Mesenchymal stem cell (in vitro differentiated cells and primary cell): ENCODE results near the gene ARRB2.

Experiments
- DNase-seq: peaks from one replicate; pipeline ENCODE4 v3.0.0-alpha.2; 2013
- H2AFZ ChIP-seq: one replicate; pipeline ENCODE4 v1.6.1; 2013; ENCODE audit warnings: low read depth, mild to moderate bottlenecking, control low read depth, inconsistent platforms, low read length, moderate library complexity
- H2AK5ac ChIP-seq: 2 replicates; pipeline ENCODE4 v1.6.1; 2013; ENCODE audit warnings: low read length, moderate library complexity, mild to moderate bottlenecking, inconsistent platforms; ENCODE audit not compliant: severe bottlenecking
- H2BK120ac ChIP-seq: one replicate; pipeline ENCODE4 v1.6.1; 2013; ENCODE audit warnings: low read depth, mild to moderate bottlenecking, inconsistent platforms, low read length, moderate library complexity
- H2BK12ac ChIP-seq, 2 experiments: one replicate each; pipeline ENCODE4 v1.6.1; 2013; ENCODE audit warnings: inconsistent platforms in 2 of 2, low read length in 2 of 2, mild to moderate bottlenecking in 2 of 2, moderate library complexity in 2 of 2, control low read depth in 1 of 2
- H2BK15ac ChIP-seq: one replicate; pipeline ENCODE4 v1.6.1; 2013; ENCODE audit warnings: mild to moderate bottlenecking, low read depth, inconsistent platforms; ENCODE audit not compliant: poor library complexity, severe bottlenecking
- H2BK5ac ChIP-seq: 2 replicates; pipeline ENCODE4 v1.6.1; 2013; ENCODE audit warnings: low read depth, mild to moderate bottlenecking, low read length, control low read depth, inconsistent platforms; ENCODE audit not compliant: poor library complexity, severe bottlenecking
- H3K14ac ChIP-seq, 2 experiments: one replicate each; pipeline ENCODE4 v1.6.1; 2013; ENCODE audit warnings: inconsistent platforms in 2 of 2, low read length in 2 of 2, control low read depth in 1 of 2, mild to moderate bottlenecking in 1 of 2, moderate library complexity in 1 of 2
- H3K18ac ChIP-seq, 2 experiments: one replicate each; pipeline ENCODE4 v1.6.1; 2013; ENCODE audit warnings: inconsistent platforms in 2 of 2, low read length in 2 of 2, control low read depth in 1 of 2, low read depth in 1 of 2, mild to moderate bottlenecking in 1 of 2
- H3K23ac ChIP-seq, 2 experiments: one replicate each; pipeline ENCODE4 v1.6.1; 2013; ENCODE audit warnings: inconsistent platforms in 2 of 2, low read length in 2 of 2, mild to moderate bottlenecking in 2 of 2, moderate library complexity in 2 of 2, control low read depth in 1 of 2
- H3K27ac ChIP-seq: 2 replicates; pipeline ENCODE4 v1.5.1; 2013; ENCODE audit warnings: mild to moderate bottlenecking, moderate library complexity, low read length, control low read depth, inconsistent platforms; ENCODE audit not compliant: poor library complexity, severe bottlenecking
- H3K27me3 ChIP-seq, 2 experiments: 2 replicates each; pipeline versions ENCODE4 v1.6.1 to v1.7.0; 2013; ENCODE audit warnings: low read length in 2 of 2, mild to moderate bottlenecking in 2 of 2, moderate library complexity in 2 of 2, control low read depth in 1 of 2, inconsistent platforms in 1 of 2; ENCODE audit not compliant: control insufficient read depth in 1 of 2, insufficient read depth in 1 of 2
- H3K36me3 ChIP-seq, 2 experiments: 2 replicates each; pipeline versions ENCODE4 v1.6.1 to v1.7.0; 2013; ENCODE audit warnings: low read length in 2 of 2, control low read depth in 1 of 2, inconsistent platforms in 1 of 2, low read depth in 1 of 2, mild to moderate bottlenecking in 1 of 2; ENCODE audit not compliant: insufficient read depth in 2 of 2, control insufficient read depth in 1 of 2
- H3K4ac ChIP-seq, 2 experiments: one replicate each; pipeline ENCODE4 v1.6.1; 2013; ENCODE audit warnings: inconsistent platforms in 2 of 2, low read length in 2 of 2, mild to moderate bottlenecking in 2 of 2, moderate library complexity in 2 of 2, control low read depth in 1 of 2, low read depth in 1 of 2
- H3K4me1 ChIP-seq: 2 replicates; pipeline ENCODE4 v1.6.1; 2013; ENCODE audit warnings: low read depth, low read length, control low read depth; ENCODE audit not compliant: control insufficient read depth, insufficient read depth
- H3K4me2 ChIP-seq: 2 replicates; pipeline ENCODE4 v1.6.1; 2013; ENCODE audit warnings: low read length, mild to moderate bottlenecking, inconsistent platforms; ENCODE audit not compliant: poor library complexity, severe bottlenecking
- H3K4me3 ChIP-seq, 2 experiments: 2 replicates each; pipeline versions ENCODE4 v1.5.1 to v1.7.0; 2013; ENCODE audit warnings: low read length in 2 of 2, mild to moderate bottlenecking in 2 of 2, control low read depth in 1 of 2, low read depth in 1 of 2; ENCODE audit not compliant: insufficient read depth in 1 of 2
- H3K79me1 ChIP-seq: replicated peaks from 2 replicates; pipeline ENCODE4 v1.6.1; 2013; ENCODE audit warnings: mild to moderate bottlenecking, control low read depth, low read length, inconsistent platforms; ENCODE audit not compliant: poor library complexity, severe bottlenecking
- H3K9ac ChIP-seq: 2 replicates; pipeline ENCODE4 v1.7.0; 2013; ENCODE audit warnings: mild to moderate bottlenecking, low read length, moderate library complexity
- H3K9me3 ChIP-seq: 2 replicates; pipeline ENCODE4 v1.7.0; 2013; ENCODE audit warnings: mild to moderate bottlenecking, low read length; ENCODE audit not compliant: control insufficient read depth
- H4K8ac ChIP-seq: one replicate; pipeline ENCODE4 v1.6.1; 2013; ENCODE audit warnings: inconsistent platforms, mild to moderate bottlenecking, low read length, moderate library complexity
- H4K91ac ChIP-seq: one replicate; pipeline ENCODE4 v1.6.1; 2013; ENCODE audit warnings: mild to moderate bottlenecking, low read length, inconsistent platforms
- WGBS: methylation state at CpG from one replicate; pipeline ENCODE4 v1.1.7; 2013; ENCODE audit warnings: mixed read lengths; 5-methylcytosine and 5-hydroxymethylcytosine counted together

ARRB2 gene

DNA sequence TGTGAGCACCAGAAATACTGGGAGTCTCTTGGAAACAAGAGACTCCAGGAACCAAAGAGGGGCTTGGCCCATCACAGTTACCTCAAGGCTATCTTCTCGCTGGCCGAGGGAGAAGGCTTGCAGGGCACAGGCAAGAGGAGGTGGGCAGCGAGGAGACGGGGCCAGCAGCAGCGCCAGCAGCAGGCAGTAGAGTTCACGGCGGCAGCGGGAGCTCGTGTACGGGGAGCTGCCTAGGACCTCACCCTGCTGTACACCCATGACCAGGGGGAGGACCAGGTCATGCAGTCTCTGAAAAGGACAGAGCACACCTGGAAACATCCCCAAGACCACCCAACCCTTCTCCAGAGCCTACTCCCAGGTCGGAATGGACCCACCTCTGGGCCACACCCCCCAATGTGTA lies 37.3 kb upstream of the ARRB2 start:
- Histone ChIP-seq H2BK15ac (no peak overlapping the region), H2BK5ac (no peak overlapping the region), H2AFZ (no peak overlapping the region), H3K9ac (no peak overlapping the region), H2BK120ac (no peak overlapping the region), H4K91ac (no peak overlapping the region), H3K18ac (no peak overlapping the region), H3K36me3 (peaks cover 65 to 67% of the 10 kb centered on the region in 2 experiments), H4K8ac (no peak overlapping the region), H3K79me1 (peaks cover 6% of the 10 kb centered on the region), H2AK5ac (no peak overlapping the region), H3K4me2 (no peak overlapping the region), H3K14ac (no peak overlapping the region), H2BK12ac (no peak overlapping the region), H3K4ac (no peak overlapping the region), H3K23ac (no peak overlapping the region), H3K27me3 (no peaks in the 10 kb centered on the region), H3K9me3 (no peaks in the 10 kb centered on the region), H3K27ac (no peak overlapping the region), H3K4me1 (peaks cover 2% of the 10 kb centered on the region), H3K4me3 (peak overlapping the region in 1 of 2 experiments; percentile 26)
- 87% methylated on average over 11 of the region's 11 CpGs for WGBS
- no peak for DNase-seq

DNA sequence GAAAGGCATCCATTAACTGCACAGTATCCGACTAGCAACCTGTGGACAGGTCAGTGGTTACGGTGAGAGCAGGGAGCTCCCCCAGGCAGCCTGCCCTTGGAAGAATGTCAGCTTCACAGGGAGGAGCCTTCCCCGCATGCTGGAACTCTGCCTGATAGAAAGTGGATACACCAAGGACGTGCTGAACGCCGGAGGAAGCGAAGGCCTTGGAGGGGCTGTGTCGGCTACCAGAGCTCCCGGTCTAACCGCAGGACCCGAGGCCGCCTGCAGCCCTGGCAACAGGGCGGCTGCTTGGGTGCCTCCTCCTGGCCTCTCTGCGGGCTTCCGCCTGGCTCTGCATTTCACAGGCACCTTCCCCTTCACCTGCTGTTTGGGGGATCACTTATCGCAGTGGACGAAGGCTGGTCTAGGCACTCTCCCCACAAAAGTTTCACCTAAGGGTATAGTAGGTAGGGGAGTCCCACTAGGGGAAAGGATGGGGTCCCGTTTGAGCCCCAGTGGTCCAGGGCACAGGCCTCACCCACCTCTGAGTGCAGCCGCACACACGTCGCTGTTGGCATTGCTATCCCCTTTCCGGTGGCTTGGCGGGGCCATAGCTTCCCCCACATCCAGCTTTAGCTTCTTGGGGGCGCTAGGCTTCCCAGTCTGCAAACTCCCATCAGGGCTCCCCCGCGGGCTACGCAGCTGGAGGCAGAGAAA lies 36.3 kb upstream of the ARRB2 start:
- Histone ChIP-seq H3K4me3 (no peak overlapping the region), H3K4me2 (no peak overlapping the region), H3K4me1 (peaks cover 10% of the 10 kb centered on the region), H3K9me3 (no peaks in the 10 kb centered on the region), H2BK15ac (no peak overlapping the region), H2BK5ac (no peak overlapping the region), H4K8ac (no peak overlapping the region), H2BK12ac (no peak overlapping the region), H3K79me1 (peaks cover 6% of the 10 kb centered on the region), H2BK120ac (no peak overlapping the region), H3K27ac (no peak overlapping the region), H4K91ac (no peak overlapping the region), H3K14ac (no peak overlapping the region), H3K4ac (no peak overlapping the region), H3K23ac (no peak overlapping the region), H3K18ac (no peak overlapping the region), H2AK5ac (no peak overlapping the region), H3K27me3 (no peaks in the 10 kb centered on the region), H3K9ac (no peak overlapping the region), H3K36me3 (peaks cover 65 to 67% of the 10 kb centered on the region in 2 experiments), H2AFZ (no peak overlapping the region)
- 96% methylated on average over 25 of the region's 27 CpGs for WGBS
- DNase-seq: no peak

DNA sequence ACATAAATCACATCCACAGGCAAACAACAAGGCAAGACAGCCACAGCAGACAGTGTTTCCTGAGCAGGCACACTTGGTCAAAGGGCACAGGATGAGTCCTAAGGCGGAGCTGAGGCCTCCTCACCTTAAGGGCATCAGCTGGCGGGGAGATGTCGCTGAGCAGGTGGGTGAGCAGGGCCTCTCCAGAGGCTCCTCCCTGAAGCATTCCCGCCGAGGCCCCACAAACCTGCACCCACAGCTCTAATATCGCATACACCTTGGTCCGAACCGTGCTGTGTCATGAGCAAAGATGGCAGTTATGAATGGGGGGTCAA lies 35.8 kb upstream of the ARRB2 start:
- WGBS: 84% methylated on average over 5 of the region's 8 CpGs
- H3K4ac ChIP-seq: no peak overlapping the region
- DNase-seq: no peak

DNA sequence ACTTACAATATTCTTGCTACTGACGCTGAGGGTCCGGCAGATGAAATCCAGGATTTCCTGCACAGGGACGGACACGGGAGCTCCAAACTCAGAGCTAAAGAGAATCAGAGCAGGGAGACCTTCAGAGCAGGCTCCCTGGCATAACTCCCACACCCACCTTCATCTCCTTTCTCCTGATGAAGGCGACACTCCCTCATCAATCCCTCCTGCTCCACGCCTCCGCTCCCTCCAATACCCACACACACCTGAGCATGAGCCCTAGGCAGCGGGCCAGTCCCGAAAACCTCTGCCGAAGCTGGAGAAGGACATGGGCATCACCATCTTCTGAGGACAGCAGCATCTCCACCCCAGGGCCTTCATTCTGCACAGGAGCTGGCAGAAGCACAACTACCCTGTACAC lies 34.6 kb upstream of the ARRB2 start:
- H3K36me3 ChIP-seq: peaks cover 60 to 64% of the 10 kb centered on the region in 2 experiments
- H3K79me1 ChIP-seq: peaks cover 6% of the 10 kb centered on the region
- H3K18ac ChIP-seq: no peak overlapping the region
- H3K9ac ChIP-seq: no peak overlapping the region
- H3K23ac ChIP-seq: no peak overlapping the region
- peaks cover 14% of the 10 kb centered on the region for H3K4me1 ChIP-seq
- H3K4me2 ChIP-seq: no peak overlapping the region
- no peak overlapping the region for H3K4ac ChIP-seq
- H2BK120ac ChIP-seq: no peak overlapping the region
- no peak overlapping the region for H3K14ac ChIP-seq
- H3K4me3 ChIP-seq: no peak overlapping the region
- no peak overlapping the region for H3K27ac ChIP-seq
- no peak overlapping the region for H2AFZ ChIP-seq
- no peak overlapping the region for H2BK12ac ChIP-seq
- H2BK5ac ChIP-seq: no peak overlapping the region
- H4K8ac ChIP-seq: no peak overlapping the region
- no peak for DNase-seq
- no peaks in the 10 kb centered on the region for H3K27me3 ChIP-seq
- no peak overlapping the region for H4K91ac ChIP-seq
- no peaks in the 10 kb centered on the region for H3K9me3 ChIP-seq
- H2AK5ac ChIP-seq: no peak overlapping the region
- WGBS: 90% methylated on average over 10 of the region's 10 CpGs
- H2BK15ac ChIP-seq: no peak overlapping the region

More for the DNA sequence above, 35.8 kb upstream of the ARRB2 start:
- Histone ChIP-seq H2AFZ (no peak overlapping the region), H3K27ac (no peak overlapping the region), H3K4me3 (no peak overlapping the region), H2BK5ac (no peak overlapping the region), H4K91ac (no peak overlapping the region), H3K14ac (no peak overlapping the region), H3K9me3 (no peaks in the 10 kb centered on the region), H3K27me3 (no peaks in the 10 kb centered on the region), H3K18ac (no peak overlapping the region), H3K4me1 (peaks cover 10% of the 10 kb centered on the region), H3K36me3 (peaks cover 65 to 67% of the 10 kb centered on the region in 2 experiments), H3K79me1 (peaks cover 6% of the 10 kb centered on the region), H2BK12ac (no peak overlapping the region), H2AK5ac (no peak overlapping the region), H3K4me2 (no peak overlapping the region), H4K8ac (no peak overlapping the region), H3K23ac (no peak overlapping the region), H2BK15ac (no peak overlapping the region), H2BK120ac (no peak overlapping the region), H3K9ac (no peak overlapping the region)
